ENCODE data around the gene OSBPL1A.
"Not testable (repeated sequence)": the region's sequence is repeated elsewhere in the genome, so short reads cannot be mapped to it uniquely, and the experiment has no call there.

OSBPL1A gene

GRCh38 chr18:24177499-24178133 is 220.0 kb downstream of the OSBPL1A start:
- DNase-seq: no peak

- peak; percentile 59 for DNase-seq
These were observed 220.8 kb downstream of the OSBPL1A start for GRCh38 chr18:24176727-24177416.

- DNase-seq: no peak
These were observed 223.6 kb downstream of the OSBPL1A start for GRCh38 chr18:24173997-24174396.

GRCh38 chr18:24170360-24170759 is 227.3 kb downstream of the OSBPL1A start:
- DNase-seq: no peak

- DNase-seq: no peak
These were observed 229.1 kb downstream of the OSBPL1A start for GRCh38 chr18:24168496-24168895.

GRCh38 chr18:24161304-24161703 is 236.3 kb downstream of the OSBPL1A start:
- no peak for DNase-seq

GRCh38 chr18:24160086-24160485 is 237.5 kb downstream of the OSBPL1A start:
- no peak for DNase-seq

GRCh38 chr18:24157855-24158254 is 239.8 kb downstream of the OSBPL1A start:
- DNase-seq: no peak

- DNase-seq: no peak
These were observed 244.2 kb downstream of the OSBPL1A start for GRCh38 chr18:24153397-24153796.

GRCh38 chr18:24149591-24149990 is 248.0 kb downstream of the OSBPL1A start:
- DNase-seq: not testable (repeated sequence)

GRCh38 chr18:24142376-24142775 is 255.2 kb downstream of the OSBPL1A start:
- no peak for DNase-seq

- no peak for DNase-seq
These were observed 256.9 kb downstream of the OSBPL1A start for GRCh38 chr18:24140697-24141096.

- peak; percentile 37 for DNase-seq
These were observed 258.6 kb downstream of the OSBPL1A start, which contains the start of gene CABYR for GRCh38 chr18:24138789-24139616. CABYR (plus strand) TSS chr18:24139062; CDS start chr18:24143115, 4,053 bp downstream.

- no peak for DNase-seq
These were observed 259.2 kb downstream of the OSBPL1A start for GRCh38 chr18:24138409-24138788.

GRCh38 chr18:24136967-24137373 is 260.7 kb downstream of the OSBPL1A start:
- no peak for DNase-seq

- DNase-seq: no peak
These were observed 267.1 kb downstream of the OSBPL1A start for GRCh38 chr18:24130494-24130893.

- no peak for DNase-seq
These were observed 268.9 kb downstream of the OSBPL1A start for GRCh38 chr18:24128700-24129099.

GRCh38 chr18:24127735-24128134 is 269.9 kb downstream of the OSBPL1A start:
- DNase-seq: no peak

- DNase-seq: no peak
These were observed 271.3 kb downstream of the OSBPL1A start for GRCh38 chr18:24126155-24126961.

GRCh38 chr18:24121625-24122024 is 276.0 kb downstream of the OSBPL1A start:
- DNase-seq: no peak

- DNase-seq: no peak
These were observed 276.9 kb downstream of the OSBPL1A start for GRCh38 chr18:24120676-24121075.

- peak; percentile 85 for DNase-seq
These were observed 278.7 kb downstream of the OSBPL1A start for GRCh38 chr18:24118750-24119577.
